Stimulated activated CD4-positive, alpha-beta T cell treated with anti-CD3 and anti-CD28 coated beads, Interleukin-12 subunit alpha, Interleukin-12 subunit beta, amount 100 ng/mL, for 48 hours (primary cell): ENCODE measurements around the gene ZRANB3.
"Not testable (repeated sequence)": the region's sequence is repeated elsewhere in the genome, so short reads cannot be mapped to it uniquely, and the experiment has no call there.

Experiments used
- DNase-seq, 3 donors: peaks; one replicate each; pipeline ENCODE4 v3.0.0-alpha.2; 2020; ENCODE audit warnings: low read depth in 2 of 3, low spot score in 1 of 3

The ZRANB3 gene

DNA sequence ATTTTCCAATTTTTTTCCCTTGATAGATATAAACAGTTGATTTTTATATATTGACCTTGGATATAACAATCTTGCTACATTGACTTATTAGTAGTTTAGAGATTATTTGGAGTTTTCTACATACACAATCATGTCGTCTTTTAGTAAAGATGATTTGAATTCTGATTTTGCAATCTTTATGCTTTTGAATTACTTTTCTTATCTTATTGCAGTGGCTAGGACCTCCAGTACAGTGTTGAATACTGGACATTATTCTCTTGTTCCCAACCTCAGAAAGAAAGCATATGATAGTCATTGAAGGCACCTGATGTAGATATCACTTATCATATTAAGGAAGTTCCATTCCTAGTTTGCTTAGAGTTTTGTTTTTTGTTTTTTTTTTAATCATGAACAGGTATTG lies 388.7 kb downstream of the ZRANB3 start:
- no peak for DNase-seq

DNA sequence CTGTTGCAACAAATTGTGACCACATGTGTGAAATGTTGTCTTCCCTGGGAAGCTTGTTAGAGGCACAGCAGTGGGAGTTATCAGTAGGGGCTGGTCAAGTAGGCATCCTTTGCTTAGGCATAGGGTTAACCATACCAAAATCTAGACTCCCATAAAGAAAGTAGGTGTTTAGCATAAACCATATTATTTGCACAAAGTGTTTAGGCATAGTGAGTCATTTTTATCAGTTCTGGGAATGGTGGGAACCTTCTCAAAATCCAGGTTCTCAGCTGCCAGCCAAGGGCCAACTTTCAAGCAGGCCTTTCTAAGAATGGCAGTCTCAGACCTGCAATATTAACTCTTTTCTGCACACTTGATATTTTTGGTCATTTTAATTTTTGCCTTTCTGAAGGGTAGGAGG lies 390.4 kb downstream of the ZRANB3 start:
- DNase-seq: no peak

DNA sequence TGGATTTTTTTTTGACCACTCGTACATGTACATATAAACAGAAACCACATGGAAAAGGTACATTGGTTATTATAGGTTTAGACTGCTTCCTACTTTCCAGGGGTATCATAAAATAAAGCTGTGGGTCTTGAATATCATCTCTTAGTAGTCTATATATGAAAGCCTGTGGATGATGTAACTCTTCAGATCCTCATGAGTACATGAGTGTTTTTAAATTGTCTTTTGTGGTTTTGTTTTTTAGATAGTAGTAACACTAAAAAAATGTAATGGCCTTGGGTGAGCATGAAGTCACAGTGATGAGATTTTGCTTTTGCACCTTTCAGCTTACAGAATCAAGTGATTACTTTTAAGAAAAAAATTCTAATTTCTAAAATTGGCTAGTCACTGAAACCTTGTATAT lies 398.7 kb downstream of the ZRANB3 start:
- DNase-seq: no peak

DNA sequence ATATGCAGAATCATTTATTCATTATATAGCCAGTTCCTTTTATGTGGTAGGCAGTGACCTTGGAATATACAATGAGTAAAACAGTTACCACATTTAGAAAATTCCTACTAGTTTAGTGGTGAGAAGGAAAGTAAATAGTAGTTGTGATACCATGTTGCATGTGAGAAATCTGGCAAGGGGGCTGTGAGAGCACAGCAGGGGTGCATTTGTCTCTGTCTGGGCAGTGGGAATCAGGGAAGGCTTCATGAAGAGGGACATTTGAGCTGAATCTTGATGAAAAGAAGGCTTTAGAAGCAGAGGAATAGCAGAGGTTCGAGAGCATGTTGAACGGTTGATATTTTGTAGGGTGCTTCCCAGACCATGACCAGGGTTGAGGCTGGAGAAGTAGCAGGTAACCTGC lies 400.3 kb downstream of the ZRANB3 start:
- no peak for DNase-seq

DNA sequence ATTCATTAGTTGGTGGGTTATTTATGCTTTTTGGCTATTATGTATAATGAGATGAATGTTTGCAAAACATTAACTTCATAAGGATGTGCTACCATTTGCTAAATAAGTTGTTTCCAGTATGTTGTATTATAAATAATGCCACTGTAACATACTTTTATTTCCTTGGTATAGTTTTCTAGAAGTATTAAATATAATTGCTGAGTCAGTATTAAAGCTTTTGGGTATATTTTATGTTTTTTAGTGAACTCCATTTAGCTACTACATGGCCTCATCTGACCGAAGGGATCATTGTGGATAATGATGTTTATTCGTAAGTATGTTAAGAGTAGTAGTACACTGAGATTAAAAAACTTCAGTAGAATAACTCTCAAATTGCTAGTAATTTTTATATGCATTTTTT lies 405.1 kb downstream of the ZRANB3 start:
- DNase-seq: no peak

DNA sequence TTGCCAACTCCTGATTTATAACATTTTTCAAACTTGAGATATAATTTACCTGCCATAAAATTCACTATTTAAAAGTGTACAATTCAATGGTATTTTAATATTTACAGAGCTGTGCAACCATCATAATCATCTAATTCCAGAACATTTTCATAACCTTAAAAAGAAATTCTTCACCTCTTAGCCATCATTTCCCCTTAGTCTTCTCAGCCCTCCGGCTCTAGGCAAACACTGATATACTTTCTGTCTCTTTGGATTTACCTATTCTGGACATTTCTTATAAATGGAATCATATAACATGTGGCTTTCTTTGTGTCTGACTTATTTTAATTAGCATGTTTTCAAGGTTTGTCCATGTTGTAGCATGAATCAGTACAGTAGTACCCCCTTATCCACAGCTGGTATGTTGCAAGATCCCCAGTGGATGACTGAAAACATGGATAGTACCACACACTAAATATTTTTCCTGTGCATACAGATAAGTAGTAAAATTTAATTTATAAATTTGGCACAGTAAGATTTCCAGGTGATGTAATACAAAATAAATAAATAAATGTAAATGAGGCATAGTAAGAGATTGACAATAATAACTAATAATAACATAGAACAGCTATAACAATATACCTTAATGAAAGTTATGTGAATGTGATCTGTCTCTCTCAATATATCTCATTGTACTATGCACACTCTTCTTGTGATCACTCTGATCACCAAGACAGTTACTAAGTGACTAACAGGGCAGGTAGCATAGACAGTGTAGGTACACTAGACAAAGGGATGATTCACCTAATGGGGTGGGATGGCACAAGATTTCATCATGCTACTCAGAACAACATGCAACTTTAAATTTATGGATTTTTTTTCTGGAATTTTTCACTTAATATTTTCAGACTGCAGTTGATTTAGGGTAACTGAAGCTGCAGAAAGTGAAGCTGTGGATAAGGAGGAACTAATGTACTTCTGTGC lies 405.8 kb downstream of the ZRANB3 start:
- no peak for DNase-seq

DNA sequence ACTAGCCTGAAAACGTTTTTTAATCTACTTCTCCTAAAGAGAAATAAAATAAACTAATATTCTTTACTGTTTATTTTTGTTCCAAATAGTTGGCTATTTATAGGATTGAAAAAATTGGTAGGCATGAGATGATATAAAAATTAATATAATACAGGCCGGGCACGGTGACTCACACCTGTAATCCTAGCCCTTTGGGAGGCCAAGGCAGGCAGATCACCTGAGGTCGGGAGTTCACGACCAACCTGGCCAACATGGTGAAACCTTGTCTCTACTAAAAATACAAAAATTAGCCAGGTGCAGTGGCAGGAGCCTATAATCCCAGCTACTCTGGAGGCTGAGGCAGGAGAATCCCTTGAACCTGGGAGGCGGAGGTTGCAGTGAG lies 409.4 kb downstream of the ZRANB3 start:
- DNase-seq: not testable (repeated sequence)

DNA sequence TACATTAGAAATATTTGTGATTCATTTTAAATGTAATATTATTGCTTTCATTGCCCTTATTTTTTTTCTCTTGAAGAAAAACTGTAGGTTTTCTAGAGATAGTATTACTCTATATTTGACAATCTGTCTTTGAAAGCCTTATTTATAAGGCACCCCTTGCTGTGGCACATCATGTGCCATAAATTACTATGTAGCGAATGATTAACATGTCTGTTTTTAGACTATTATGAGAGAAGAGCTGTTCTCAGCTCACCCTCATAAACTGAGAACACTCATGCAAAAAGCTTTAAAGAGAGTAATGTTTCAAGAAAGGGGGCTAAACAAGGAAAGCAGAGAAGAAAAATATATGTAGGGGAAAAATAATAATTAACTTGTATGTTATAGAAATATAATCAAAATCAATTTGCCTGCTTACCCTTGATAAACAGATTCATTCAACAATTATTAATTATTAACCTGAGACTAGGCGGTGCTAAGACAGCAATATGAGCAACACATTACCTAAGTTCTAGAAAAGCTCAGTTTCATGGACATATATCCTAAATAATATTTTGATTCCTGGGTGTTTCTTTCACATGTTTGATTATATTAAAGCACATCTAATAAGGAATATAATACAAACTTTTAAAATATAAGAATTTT lies 409.9 kb downstream of the ZRANB3 start:
- DNase-seq: no peak

DNA sequence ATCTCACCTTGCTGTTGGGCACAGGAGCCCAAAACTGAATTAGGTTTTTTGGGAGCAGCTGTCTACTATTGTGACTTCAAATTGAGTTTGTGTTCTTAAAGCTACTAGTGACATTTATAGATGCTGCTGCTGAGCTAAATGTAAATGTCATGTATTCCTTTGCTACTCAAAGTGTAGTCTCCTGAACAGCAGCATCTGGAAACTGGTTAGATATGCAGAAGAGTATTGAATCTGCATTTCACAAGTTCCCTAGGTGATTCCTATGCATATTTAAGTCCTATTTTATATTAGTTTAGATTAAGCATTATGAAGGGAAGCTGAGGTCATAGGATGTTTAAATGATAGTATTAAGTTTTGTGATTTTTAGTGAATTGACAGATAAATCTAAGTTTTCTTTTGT lies 411.4 kb downstream of the ZRANB3 start:
- DNase-seq: no peak

DNA sequence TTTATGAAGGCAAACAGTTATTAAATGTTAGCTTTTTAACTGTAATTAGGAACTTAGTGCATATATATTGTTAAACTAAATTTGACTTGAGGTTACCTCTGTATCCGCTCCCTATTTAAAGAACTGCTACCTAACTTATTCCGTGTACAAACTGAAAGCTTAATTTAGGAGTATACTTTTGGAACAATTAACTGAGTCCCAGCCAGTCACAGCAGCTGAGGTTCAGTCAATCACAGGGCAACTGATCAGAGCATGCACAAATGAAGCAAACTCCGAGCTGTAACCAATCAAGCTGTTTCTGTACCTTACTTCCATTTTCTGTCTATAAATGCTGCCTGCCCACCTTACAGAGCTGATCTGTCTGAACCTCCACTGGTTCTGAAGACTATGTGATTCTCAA lies 417.7 kb downstream of the ZRANB3 start:
- no peak for DNase-seq

DNA sequence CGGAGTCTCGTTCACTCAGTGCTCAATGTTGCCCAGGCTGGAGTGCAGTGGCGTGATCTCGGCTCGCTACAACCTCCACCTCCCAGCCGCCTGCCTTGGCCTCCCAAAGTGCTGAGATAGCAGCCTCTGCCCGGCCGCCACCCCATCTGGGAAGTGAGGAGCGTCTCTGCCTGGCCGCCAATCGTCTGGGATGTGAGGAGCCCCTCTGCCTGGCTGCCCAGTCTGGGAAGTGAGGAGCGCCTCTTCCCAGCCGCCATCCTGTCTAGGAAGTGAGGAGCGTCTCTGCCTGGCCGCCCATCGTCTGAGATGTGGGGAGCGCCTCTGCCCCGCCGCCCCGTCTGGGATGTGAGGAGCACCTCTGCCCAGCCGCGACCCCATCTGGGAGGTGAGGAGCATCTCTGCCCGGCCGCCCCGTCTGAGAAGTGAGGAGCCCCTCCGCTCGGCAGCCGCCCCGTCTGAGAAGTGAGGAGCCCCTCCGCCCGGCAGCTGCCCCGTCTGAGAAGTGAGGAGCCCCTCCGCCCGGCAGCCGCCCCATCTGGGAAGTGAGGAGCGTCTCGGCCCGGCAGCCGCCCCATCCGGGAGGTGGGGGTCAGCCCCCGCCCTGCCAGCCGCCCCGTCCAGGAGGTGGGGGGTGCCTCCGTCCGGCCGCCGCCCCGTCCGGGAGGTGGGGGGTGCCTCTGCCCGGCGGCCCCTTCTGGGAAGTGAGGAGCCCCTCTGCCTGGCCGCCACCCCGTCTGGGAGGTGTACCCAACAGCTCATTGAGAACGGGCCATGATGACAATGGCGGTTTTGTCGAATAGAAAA lies 425.3 kb downstream of the ZRANB3 start:
- not testable (repeated sequence) for DNase-seq

DNA sequence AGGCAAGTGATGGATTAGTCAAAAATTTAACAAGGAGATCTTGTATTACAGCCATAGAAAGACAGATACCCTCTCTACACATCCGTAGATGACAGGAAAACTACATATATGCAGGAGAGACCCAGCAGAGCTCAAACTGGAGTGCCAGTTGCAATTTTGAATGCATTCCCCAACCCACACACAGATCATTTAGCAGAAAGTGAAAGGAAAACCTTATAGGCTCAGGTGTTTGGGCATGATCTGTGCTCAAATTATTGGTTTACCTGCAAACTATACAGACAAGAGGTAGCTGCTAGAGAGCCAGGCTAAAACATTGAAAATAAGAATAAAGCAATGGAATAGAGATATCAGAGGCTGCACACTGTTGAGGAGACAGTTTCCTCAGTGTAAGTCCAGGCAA lies 427.2 kb downstream of the ZRANB3 start:
- DNase-seq: no peak

DNA sequence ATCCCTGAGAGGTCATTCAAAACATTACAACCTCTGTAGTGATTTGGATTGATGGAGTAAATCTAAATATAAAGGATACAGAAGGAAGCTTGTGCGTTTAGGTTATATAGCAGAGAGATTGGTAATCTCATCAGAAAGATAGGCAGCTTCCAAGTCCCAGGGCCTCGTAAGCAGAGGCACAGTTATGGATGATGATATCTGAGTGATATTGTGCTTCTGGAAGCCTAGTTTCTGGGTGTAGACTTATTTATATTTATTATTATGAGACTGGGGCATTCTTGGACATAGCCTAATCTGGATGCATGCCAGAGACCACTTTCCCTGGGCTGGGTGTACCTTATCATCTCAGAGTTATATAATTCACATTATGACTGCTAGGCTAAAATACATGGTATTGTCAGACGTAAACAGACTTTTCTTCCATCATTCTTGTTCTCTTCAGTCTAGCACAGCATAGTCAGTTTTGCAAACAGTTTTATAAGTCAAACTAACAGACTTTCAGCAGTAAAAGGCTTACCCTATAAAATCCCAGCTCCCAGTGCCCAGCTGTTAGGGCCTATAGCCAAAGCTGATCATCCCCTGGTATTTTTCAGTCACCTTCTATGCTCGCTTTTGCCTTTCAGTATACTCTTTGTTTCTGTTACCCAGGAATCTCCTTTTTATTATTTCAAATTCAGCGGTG lies 431.1 kb downstream of the ZRANB3 start:
- DNase-seq: no peak

DNA sequence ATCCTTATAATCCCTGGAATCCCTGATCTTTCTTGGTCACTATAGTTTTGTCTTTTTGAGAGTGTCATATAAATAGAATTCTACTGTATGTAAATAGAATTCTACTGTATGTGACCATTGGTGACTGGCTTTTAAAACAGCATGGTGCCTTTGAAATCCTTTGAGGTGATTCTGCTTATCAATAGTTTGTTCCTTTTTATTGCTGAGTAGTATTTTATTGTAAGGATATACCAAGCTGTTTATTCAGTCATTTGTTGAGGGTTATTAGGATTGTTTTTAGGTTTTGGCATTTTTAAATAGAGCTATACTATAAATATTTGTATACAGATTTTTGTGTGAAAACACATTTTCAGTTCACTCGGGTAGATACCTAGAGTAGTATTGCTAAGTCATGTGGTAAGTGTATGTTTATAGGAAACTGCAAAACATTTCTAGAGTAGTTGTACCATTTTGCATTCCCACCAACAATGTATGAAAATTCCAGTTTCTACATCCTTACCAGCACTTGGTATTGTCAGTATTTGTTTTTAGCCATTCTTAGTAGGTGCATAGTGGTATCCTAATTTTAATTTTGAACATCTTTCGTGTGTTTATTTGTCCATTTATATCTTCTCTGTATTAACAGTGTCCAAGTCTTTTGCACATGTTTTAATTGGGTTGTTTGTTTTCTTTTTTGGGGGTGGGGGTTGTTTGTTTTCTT lies 433.3 kb downstream of the ZRANB3 start:
- no peak for DNase-seq

DNA sequence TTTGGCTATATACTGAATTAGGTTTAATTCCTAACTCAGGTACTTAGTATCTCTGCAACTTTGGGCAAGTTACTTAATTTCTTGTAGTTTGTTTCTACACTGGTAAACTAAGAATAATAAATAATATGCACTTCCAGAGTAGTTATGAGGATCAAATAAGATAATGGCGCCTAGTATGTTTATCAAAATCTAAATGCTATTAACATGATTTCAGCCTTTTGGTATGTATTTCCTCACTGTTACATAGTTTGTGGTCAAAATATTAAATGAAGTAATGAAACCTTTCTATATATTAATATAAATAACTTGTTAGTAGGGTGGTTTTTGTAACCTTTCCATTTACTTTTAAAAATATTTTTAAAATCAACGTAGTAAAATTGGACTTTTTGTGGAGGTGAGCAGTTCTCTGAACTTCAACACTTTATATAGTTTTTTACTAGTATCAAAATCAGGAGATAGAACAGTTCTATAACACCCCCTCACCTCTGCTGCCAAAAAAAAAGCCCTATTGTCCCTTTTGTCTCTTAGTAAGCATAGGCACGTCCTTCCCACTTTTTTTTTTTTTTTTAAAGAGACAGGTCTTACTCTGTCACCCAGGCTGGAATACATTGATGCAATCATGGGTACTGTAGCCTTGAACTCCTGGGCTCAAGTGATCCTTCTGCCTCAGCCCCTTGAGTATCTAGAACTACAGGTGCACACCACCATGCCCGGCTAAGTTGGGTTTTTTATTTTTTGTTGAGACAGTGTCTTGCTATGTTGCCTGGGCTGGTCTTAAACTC lies 434.2 kb downstream of the ZRANB3 start:
- no peak for DNase-seq

DNA sequence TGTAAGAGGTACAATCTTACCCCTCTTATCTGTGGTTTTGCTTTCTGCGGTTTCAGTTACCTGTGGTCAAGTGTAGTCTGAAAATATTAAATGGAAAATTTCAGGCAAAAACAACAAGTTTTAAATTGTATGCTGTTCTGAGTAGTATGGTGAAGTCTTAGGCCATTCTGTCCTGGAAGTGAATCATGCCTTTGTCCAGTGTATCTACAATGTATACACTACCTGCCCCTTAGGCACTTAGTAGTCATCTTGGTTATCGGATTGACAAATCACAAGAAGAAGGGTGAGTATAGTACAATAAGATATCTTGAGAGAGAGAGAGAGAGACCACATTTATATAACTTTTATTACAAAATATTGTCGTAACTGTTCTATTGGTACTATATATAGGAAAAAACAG lies 435.4 kb downstream of the ZRANB3 start:
- no peak for DNase-seq

DNA sequence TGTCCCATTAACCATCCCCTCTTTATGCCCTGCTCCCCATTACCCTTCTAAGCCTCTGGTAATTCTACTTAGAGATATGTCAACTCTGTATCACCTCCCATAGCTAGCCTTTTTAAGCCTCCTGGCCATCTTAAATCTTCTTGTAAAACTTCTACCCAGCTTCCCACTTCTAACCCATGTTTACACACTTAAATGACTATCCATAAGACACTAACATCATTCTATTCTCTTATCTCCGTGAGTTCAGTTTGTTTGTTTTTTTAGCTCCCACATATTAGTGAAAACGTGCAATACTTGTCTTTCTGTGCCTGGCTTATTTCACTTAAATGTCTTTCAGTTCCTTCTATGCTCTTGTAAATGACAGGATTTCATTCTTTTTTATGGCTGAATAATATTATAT lies 436.5 kb downstream of the ZRANB3 start:
- DNase-seq: no peak

DNA sequence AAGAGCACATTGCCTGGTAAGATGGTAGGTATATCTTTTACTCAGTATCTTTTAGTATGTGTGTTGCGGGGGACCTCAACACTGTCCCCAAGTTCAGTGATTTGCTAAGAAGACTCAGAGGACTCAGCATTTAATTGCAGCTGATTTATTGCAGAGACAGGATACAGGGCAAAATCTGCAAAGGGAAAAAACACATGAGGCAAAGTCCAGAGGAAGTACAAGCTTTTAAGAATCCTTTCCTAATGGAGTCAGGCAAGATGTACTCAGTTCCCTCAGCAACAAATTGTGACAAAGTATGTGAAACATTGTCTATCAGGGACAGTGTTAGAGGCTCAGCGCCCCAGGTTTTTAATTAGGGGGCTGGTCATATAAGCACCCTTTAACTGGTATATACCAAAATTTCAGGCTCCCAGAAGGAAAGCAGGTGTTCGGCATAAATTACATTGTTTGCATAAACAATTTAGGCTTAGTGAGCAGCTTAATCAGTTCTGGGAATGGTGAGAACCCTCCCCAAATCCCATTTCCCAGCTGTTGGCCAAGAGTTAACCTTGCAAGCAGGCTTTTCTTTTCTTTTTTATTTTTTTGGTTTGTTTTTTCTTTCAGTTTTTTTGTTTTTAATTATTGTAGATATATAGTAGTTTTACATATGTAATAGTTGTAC lies 437.2 kb downstream of the ZRANB3 start:
- DNase-seq: no peak

DNA sequence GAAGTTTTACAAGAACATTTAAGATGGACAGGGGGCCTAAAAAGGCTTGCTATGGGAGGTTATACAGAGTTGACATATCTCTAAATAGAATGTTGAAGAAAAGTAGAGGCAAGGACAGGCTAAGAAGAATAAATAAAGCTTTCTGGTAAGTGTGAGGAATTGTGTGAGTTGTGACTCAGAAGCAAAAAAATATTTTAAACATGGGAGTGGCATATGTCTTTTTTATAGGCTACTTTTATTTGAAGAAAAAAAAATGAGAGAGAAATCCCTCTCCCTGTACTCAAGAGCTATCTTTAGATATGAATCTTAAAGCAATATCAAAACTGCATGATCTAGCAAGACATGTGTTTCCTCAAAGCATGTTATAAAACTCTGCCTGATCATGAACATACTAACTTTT lies 437.8 kb downstream of the ZRANB3 start:
- DNase-seq: no peak
